GM21390 (cell line): ENCODE measurements around the gene PPP1R14B.

ENCODE experiments used
- ATAC-seq: cut with Tn5 transposase; IDR thresholded peaks from one replicate; pipeline ENCODE4 v1.9.1; 2021; ENCODE audit not compliant: unreplicated experiment

Gene PPP1R14B

DNA sequence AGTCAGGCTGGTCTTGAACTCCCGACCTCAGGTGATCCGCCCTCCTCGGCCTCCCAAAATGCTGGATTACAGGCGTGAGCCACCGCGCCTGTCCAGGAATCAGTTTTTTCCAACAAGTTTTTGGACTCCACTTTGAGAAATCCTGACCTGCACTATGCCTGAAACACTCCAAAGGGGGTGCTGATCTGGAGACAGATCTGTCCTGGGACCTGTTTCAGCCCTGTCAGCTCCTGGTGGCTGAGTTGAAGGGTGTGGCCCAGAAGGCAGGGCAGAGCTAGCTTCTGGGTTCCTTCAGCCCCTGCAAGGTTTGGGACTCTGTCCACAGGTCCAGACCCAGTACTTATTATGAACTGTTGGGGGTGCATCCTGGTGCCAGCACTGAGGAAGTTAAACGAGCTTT lies 15.2 kb downstream of the PPP1R14B start:
- ATAC-seq, result no peak

DNA sequence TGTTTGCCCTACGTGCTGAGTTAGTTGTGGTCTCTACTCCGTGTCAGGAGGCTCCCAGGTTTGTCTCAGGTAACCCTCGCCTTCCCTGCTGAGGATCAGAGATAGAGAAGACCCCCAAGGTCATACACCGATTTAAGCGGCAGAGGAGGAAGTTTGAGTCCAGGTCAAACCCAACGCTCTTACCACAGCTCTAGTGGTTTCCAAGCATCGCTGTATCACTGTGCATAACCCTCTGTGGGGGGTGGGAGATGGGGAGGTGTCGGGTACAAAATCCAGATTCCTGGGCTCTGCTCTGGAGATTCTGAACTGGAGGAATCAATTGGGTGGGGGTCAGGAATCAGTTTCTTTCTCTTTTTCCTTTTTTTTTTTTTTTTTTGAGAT lies 15.8 kb downstream of the PPP1R14B start:
- no peak for ATAC-seq

DNA sequence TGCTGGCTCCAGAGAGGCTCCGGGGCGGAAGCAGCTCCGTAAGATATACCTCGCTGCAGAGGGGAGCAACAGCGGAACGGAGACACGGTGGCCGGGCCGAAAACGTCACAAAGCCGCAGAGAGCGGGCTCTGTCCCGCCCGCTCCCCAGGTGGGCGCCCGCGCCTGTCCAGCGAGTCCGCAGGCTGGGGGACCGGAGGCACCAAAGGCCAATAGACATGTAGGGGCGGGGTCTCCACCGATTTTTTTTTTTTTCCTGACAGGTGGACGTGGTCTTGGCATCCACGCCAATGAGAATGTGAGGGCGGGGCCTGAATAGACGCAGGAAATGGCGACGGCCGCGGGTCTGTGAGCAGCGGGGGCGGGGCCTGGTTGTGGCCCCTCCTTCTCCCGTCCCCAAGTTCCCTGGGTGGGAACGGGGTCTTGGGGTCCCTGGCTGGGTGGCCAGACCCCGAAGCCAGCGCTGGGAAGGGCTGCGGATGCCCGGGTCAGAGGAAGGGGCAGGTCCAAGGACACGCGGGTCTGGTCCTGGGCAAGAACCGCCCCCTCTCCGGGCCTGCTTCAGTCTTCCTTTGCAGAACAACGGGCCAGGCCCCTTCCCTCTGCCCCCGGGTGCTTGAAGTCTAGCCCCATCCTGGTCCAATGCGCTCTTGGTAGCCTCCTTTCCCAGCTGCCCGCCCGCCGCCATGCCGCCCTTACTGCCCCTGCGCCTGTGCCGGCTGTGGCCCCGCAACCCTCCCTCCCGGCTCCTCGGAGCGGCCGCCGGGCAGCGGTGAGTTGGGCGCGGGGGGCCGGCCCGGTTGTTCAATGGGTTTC lies 16.4 kb downstream of the PPP1R14B start, which contains the start of gene DNAJC4:
DNAJC4 (plus strand) TSS at position 378 of the 814 bp plus-strand sequence; CDS start at position 685, 307 bp downstream.
- ATAC-seq, result peak; percentile 38

DNA sequence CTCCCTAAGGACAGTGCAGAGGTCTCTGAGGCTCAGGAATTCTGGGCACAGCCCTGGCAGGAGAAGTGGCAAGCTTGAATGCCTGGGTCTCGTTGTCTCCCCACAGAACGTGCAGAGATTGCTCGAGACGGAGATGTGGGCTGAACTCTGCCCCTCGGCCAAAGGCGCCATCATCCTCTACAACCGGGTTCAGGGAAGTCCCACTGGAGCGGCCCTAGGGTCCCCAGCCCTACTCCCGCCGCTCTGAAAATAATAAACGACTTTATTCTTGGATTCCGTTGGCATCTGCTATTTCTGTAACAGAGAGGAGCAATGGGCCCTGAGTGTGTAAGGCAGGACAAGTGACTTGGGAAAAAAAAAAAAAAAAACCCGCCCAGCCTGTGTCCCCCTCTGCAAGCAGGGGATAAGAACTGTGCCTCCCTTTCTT lies 17.0 kb downstream of the PPP1R14B start:
- no peak for ATAC-seq

DNA sequence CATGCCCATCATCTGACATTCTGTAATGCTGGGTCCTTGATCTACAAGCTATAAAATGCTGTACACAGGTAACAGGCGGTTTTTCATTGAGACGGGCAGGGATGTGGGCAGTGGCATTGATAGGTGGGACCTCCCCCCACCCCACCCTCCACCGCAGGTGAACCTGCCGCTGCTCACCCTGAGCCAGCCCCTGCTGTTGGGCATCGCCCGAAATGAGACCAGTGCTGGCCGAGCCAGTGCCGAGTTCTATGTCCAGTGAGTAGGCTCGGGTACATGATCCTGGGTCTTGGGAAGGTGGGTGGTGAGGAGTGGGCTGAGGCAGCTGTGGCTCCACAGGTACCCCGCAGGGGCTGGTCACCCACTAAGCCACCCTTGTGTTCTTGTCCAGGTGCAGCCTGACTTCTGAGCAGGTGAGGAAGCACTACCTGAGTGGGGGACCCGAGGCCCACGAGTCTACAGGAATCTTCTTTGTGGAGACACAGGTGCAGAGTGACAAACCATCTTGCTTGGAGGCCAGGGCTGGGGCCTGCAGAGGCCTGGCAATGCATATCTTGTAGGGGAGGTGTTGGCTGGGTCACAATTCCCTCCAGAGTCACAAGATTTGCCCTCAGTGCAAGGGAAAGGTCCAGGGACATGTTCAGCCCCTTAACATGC lies 17.5 kb downstream of the PPP1R14B start:
- no peak for ATAC-seq

DNA sequence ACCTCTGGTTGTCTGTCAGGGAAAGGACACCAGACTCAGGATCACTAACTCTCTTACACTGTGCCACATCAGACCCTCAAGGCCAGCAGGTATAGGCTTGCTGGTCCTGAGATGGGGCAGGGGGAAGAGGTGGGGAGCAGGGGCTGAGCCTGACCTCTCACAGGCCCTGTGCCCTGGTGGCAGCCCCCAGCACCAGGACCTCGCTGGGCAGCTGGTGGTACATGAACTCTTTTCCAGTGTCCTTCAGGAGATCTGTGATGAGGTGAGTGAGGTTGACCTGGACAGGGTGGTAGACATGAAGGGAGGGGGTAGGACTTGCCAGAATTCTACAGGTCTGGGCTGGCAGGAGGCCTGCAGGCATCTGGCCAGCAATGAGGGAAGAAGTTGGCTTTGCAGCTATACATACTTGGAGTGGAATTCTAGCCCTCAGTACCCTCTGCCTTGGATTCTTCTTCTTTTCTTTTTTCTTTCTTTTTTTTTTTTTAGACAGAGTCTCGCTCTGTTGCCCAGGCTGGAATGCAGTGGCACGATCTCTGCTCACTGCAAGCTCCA lies 19.3 kb downstream of the PPP1R14B start:
- ATAC-seq, result no peak

DNA sequence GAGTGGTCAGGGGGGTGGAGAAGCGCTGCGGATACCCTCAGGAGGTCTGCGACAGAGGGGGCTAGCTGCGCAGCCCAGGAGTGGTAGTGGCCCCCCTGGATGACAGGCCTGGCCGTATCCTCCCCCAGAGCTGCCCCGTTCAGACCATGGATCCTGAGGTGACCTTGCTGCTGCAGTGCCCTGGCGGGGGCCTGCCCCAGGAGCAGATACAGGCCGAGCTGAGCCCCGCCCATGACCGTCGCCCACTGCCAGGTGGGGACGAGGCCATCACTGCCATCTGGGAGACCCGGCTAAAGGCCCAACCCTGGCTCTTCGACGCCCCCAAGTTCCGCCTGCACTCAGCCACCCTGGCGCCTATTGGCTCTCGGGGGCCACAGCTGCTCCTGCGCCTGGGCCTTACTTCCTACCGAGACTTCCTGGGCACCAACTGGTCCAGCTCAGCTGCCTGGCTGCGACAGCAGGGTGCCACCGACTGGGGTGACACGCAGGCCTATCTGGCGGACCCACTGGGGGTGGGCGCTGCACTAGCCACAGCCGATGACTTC lies 20.2 kb downstream of the PPP1R14B start:
- peak; percentile 26 for ATAC-seq

DNA sequence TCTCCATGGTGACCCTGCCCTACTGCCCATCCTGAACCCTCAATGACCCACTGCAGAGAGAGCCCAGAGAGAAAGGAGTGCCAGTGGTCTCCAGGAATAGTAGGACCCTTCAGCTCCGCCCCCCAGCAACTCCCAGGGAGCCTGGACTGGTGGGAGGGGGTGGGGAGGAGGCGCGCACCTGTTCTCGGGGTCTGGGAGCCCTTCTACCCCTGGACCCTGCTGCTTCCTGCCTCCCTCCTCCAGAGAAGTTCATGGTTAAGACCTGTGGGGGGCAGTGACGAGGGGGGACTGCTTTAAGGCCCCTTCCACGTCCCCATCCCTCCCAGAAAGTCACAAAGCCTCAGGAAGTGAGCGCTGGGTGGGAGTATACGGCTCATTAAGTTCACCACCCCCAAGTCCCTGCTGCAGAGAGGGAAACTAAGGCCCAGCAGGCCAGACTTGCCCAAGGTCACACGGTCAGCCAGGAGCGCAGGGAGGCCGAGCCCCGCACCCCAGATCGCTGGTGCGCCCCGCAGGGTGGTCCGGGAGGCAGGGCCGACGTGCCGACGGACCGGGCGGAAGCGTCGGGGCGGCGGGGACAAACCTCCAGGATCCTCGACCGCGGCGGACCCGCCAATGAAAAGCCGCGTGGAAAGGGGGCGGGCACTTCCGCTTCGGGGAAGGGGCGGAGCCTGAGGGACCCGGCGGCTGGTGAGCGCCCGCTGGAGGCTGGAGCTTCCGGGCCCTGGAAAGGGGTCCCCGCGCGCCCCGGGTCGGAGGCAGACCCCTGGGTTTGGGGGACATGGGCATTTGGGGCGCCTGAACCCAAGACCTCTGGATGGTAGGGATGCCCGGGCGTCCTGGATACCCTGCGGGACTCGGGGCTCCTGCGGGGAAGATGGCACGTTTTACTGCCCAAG lies 20.9 kb downstream of the PPP1R14B start, which contains the start of the genes NUDT22 and TRPT1:
NUDT22 (plus strand) TSS at position 667 of the 899 bp plus-strand sequence. CDS start 379 bp downstream, outside the sequence.
TRPT1 (minus strand) TSS at position 579 of the 899 bp plus-strand sequence; CDS start at position 253, 326 bp downstream.
- ATAC-seq, result peak; percentile 44

DNA sequence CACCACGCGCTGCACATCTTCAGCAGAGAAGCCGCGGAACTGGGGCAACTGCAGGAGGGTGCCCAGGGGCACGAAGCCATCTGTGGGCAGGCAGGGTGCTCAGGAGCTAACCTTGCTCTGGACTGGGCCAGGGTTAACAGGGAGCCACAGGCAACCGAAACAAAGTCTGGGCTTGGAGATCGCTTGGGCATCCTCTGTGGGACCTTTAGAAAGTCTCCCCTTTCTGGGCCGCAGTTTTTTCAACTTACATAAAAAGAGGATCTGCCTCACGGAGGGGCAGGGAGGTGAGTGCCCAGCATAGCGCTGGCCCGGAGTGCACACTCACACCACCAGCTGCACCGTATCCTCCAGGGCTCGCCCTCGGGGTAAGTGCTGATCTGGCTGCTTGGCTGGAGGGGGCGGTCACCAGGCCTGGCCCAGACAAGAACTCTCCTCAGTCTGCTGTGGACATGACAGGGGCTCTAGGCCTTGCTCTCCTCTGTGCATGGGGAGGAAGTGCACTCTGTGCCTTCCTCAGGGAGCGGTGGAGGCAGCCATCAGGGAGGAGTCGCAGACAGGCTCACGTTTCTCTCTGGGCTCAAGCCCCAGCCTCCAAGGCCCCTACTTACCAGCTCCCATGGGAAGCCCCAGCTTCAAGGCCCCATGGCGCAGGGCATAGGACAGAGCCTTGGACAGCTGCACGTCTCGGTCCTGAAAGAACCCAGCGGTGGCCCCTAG lies 21.7 kb downstream of the PPP1R14B start:
- no peak for ATAC-seq

DNA sequence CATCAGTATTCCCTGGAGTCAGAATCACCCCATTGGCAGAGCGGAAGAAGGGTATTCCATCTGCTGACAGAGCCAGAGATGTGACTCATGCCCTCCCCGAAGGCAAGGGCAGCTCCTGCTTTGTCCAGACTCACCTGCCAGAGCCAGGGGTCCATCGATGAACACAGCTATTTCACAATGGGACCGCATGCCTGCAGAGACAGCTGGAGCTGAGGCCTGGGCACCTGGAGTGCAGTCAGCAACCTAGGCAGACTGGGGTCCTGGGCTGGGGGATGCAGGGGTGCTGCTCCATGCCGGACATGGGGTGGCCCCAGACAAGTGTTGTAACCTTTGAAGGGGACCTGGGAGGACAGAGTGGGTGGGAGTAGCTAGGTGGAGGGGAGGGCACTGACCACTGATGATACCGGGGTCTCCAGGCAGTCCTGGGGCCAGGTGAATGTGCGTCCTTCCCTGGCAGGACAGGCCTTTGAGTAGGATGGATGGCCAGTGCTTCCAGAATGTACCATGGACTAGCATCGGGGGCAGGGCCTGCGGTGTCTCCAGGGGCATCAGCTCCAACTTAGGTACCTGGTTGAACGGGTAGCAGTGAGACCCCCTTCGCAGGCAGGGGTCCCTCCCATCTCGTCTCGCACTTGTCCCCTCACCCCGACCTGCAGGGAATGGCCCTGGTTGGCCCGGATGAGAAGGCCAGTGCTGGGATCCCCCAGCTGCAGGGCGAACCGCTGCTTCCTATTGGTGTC lies 22.4 kb downstream of the PPP1R14B start:
- no peak for ATAC-seq

DNA sequence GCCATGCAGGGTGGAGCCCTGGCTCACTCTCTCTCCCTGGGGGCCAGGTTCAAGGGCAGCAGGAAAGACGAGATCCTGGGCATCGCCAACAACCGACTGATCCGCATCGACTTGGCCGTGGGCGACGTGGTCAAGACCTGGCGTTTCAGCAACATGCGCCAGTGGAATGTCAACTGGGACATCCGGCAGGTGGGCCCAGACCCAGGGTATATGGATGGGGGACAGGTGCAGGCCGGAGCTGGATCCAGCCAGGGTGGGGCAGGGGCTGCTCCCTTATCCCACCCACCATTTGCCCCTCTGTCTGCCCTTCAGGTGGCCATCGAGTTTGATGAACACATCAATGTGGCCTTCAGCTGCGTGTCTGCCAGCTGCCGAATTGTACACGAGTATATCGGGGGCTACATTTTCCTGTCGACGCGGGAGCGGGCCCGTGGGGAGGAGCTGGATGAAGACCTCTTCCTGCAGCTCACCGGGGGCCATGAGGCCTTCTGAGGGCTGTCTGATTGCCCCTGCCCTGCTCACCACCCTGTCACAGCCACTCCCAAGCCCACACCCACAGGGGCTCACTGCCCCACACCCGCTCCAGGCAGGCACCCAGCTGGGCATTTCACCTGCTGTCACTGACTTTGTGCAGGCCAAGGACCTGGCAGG lies 23.6 kb downstream of the PPP1R14B start:
- no peak for ATAC-seq

DNA sequence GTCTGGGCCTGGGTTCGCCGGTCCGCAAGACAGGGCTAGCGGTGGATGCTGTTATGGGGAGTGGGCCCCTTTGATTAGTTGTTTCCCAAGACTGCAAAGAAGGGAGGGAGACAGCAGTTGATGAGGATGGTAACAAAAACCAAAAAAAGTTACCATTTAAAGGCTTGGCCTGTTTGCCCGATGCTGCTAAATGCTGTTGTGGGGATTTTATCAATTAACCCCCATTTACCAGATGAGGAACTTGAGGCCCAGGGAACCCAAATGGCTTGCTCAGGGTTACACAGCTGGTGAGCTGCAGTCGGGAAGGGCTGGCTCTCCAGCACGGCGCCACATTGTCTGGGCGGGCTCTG lies 24.1 kb downstream of the PPP1R14B start:
- ATAC-seq, result no peak

DNA sequence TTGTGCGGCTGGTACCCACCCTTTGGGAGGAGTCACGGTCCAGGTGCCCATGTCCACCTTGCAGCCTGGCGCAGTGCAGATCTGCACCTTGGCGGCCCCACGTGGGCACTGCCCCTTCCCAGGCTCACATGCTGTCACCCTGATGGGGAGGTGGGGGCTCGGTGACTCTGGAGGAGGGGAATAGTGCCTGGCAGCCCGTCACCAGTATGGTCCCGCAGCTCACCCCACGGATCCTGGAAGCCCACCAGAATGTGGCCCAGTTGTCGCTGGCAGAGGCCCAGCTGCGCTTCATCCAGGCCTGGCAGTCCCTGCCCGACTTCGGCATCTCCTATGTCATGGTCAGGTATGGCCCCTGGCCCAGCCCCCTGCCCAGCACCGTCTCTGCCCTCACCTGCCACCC lies 25.9 kb downstream of the PPP1R14B start:
- ATAC-seq, result no peak

DNA sequence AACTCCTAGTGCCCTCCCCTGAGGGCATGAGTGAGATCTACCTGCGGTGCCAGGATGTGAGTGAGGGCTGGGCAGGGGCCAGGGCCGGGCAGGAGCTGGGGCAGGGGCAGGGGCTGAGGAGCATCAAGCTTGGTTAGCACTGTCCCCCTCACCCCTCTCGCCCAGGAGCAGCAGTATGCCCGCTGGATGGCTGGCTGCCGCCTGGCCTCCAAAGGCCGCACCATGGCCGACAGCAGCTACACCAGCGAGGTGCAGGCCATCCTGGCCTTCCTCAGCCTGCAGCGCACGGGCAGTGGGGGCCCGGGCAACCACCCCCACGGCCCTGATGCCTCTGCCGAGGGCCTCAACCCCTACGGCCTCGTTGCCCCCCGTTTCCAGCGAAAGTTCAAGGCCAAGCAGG lies 26.5 kb downstream of the PPP1R14B start:
- ATAC-seq, result no peak

DNA sequence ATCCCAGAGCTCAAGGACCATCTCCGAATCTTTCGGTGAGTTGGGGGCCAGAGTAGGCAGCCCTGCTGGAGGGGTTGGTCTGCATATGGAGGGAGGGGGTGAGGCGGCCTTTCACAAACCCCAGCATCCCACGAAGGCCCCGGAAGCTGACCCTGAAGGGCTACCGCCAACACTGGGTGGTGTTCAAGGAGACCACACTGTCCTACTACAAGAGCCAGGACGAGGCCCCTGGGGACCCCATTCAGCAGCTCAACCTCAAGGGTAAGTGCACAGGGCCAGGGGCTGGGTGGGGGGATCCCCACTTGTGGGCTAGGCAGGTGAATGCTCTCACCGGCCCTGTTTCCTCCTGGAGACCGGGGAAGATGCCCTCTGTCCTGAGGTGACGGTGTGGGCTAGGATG lies 27.0 kb downstream of the PPP1R14B start:
- no peak for ATAC-seq

DNA sequence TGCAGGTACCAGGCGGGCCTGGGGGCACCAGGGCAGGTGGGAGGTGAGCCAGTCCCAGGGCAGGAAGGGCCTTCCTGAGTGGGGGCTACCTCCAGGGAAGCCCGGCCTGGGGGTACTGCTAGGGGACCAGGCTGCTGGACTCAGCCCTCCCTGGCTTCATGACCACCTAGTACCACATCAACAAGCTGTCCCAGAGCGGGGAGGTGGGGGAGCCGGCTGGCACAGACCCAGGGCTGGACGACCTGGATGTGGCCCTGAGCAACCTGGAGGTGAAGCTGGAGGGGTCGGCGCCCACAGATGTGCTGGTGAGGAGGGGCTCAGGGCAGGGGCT lies 27.4 kb downstream of the PPP1R14B start:
- no peak for ATAC-seq

DNA sequence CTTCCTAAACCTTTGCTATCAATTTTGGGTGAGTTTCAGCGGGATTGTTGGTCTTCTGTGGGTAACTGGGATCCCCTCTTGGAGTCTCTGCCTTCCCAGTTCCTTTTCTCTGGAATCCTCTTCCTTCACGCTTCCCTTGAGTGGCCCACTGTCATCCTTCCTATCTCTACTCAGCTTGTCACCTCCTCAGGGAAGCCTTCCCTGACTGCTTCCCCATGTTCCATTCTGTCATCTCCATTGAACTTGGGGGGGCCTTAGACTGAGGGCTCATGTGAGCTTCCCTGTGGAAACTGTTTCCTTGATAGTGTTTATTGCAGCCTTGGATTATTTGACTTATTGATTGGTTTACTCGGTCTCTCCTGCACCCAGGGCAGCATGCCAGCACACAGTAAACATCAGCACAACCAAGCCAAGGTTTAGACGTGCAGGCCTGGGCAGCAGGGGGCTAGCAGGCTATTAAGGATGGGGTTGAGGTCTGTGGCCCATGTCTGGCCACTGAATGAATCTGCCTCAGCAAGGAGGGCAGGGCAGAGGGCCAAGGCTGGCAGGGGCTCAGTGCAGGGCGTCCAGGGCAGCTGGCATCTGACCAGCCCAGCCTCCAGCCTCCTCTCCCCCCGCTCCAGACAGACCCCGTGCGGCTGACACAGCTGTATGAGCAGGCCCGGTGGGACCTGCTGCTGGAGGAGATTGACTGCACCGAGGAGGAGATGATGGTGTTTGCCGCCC lies 28.0 kb downstream of the PPP1R14B start:
- no peak for ATAC-seq

DNA sequence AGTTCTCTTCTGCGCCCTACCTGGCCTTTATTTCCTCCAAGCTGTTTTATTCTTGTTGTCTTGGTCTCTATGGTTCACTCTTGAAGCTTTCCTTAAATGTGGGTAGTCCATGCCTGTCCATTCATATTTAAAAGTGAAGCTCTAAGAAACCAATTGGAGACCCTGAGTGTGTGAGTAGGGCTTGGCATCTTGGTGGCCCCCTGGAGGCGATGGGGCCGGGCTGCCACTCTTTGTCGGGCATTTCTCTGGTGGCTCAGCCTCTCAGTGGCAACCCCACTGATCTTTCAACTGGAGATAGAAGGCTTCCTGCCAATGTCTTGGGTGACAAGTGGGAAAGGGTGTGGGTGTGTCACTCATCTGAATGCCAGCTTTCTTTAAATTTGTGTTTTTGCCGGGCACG lies 29.9 kb downstream of the PPP1R14B start:
- no peak for ATAC-seq
